OCI-LY7 (cell line): Measurements from ENCODE around the gene EMX2.

Experiments
- EZH2phosphoT487 ChIP-seq: fragments of 200-600 bp; sonication (generic); IDR thresholded peaks from 2 replicates; pipeline ENCODE4 v1.6.1; 2018; ENCODE audit warnings: low read depth, borderline replicate concordance, mild to moderate bottlenecking, mixed run types, antibody characterized with exemption, low read length, moderate library complexity, mixed read lengths
- TF ChIP-seq, protein P1 (sequence below): fragments of 200-600 bp; sonication (generic); conservative IDR thresholded peaks from 2 replicates; pipeline ENCODE4 v1.5.1; 2014; ENCODE audit warnings: mild to moderate bottlenecking, antibody characterized with exemption, low read length, moderate library complexity, mixed read lengths

- TF ChIP-seq, protein P1, sequence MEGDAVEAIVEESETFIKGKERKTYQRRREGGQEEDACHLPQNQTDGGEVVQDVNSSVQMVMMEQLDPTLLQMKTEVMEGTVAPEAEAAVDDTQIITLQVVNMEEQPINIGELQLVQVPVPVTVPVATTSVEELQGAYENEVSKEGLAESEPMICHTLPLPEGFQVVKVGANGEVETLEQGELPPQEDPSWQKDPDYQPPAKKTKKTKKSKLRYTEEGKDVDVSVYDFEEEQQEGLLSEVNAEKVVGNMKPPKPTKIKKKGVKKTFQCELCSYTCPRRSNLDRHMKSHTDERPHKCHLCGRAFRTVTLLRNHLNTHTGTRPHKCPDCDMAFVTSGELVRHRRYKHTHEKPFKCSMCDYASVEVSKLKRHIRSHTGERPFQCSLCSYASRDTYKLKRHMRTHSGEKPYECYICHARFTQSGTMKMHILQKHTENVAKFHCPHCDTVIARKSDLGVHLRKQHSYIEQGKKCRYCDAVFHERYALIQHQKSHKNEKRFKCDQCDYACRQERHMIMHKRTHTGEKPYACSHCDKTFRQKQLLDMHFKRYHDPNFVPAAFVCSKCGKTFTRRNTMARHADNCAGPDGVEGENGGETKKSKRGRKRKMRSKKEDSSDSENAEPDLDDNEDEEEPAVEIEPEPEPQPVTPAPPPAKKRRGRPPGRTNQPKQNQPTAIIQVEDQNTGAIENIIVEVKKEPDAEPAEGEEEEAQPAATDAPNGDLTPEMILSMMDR = no peak
- no peak for TF ChIP-seq EZH2phosphoT487
Observed at GRCh38 chr10:117543225-117544003, 868 bp downstream of the EMX2 start.
